NCI-H69 (cell line): ENCODE results near the gene DEPDC5.

ENCODE experiments used
- DNase-seq: peaks from one replicate; lab custom pipeline; 2025; lab: John Stamatoyannopoulos, UW

DEPDC5 gene

GRCh38 chr22:31852691-31853421 lies 99.0 kb downstream of the DEPDC5 start:
- no peak for DNase-seq

GRCh38 chr22:31853736-31854495 lies 100.1 kb downstream of the DEPDC5 start:
- DNase-seq: no peak

- peak; percentile 97 for DNase-seq
Measured at GRCh38 chr22:31857247-31857646, 103.4 kb downstream of the DEPDC5 start.

GRCh38 chr22:31861226-31861840 lies 107.5 kb downstream of the DEPDC5 start:
- DNase-seq: no peak

- peak; percentile 78 for DNase-seq
Measured at GRCh38 chr22:31866918-31867317, 113.1 kb downstream of the DEPDC5 start.

GRCh38 chr22:31867386-31868153 lies 113.8 kb downstream of the DEPDC5 start:
- DNase-seq: peak; percentile 65

GRCh38 chr22:31869739-31870138 lies 115.9 kb downstream of the DEPDC5 start:
- no peak for DNase-seq

- peak; percentile 71 for DNase-seq
Measured at GRCh38 chr22:31870890-31871289, 117.1 kb downstream of the DEPDC5 start.

GRCh38 chr22:31871480-31871879 lies 117.7 kb downstream of the DEPDC5 start:
- DNase-seq: no peak

- peak; percentile 25 for DNase-seq
Measured at GRCh38 chr22:31872209-31872608, 118.4 kb downstream of the DEPDC5 start.

- no peak for DNase-seq
Measured at GRCh38 chr22:31874821-31875220, 121.0 kb downstream of the DEPDC5 start.

GRCh38 chr22:31876156-31876920 lies 122.5 kb downstream of the DEPDC5 start:
- no peak for DNase-seq

- DNase-seq: no peak
Measured at GRCh38 chr22:31879585-31879984, 125.8 kb downstream of the DEPDC5 start.

- no peak for DNase-seq
Measured at GRCh38 chr22:31881200-31881599, 127.4 kb downstream of the DEPDC5 start.

- no peak for DNase-seq
Measured at GRCh38 chr22:31881865-31882264, 128.0 kb downstream of the DEPDC5 start.

- no peak for DNase-seq
Measured at GRCh38 chr22:31882971-31883370, 129.2 kb downstream of the DEPDC5 start.

- no peak for DNase-seq
Measured at GRCh38 chr22:31883989-31884388, 130.2 kb downstream of the DEPDC5 start.

- peak; percentile 90 for DNase-seq
Measured at GRCh38 chr22:31891366-31892079, 137.7 kb downstream of the DEPDC5 start.

GRCh38 chr22:31892080-31892433 lies 138.2 kb downstream of the DEPDC5 start:
- DNase-seq: no peak

GRCh38 chr22:31893460-31893859 lies 139.6 kb downstream of the DEPDC5 start:
- DNase-seq: no peak
